Stimulated activated CD4-positive, alpha-beta T cell treated with anti-CD3 and anti-CD28 coated beads, Interleukin-1b, Interleukin-23, amount 100 ng/mL, for 24 hours (primary cell): ENCODE measurements around the gene EIF2B2.

Source experiments
- DNase-seq, 4 experiments: peaks; one replicate each; pipeline ENCODE4 v3.0.0-alpha.2; 2020; ENCODE audit warnings: low read depth in 4 of 4, low spot score in 1 of 4

Gene EIF2B2

DNA sequence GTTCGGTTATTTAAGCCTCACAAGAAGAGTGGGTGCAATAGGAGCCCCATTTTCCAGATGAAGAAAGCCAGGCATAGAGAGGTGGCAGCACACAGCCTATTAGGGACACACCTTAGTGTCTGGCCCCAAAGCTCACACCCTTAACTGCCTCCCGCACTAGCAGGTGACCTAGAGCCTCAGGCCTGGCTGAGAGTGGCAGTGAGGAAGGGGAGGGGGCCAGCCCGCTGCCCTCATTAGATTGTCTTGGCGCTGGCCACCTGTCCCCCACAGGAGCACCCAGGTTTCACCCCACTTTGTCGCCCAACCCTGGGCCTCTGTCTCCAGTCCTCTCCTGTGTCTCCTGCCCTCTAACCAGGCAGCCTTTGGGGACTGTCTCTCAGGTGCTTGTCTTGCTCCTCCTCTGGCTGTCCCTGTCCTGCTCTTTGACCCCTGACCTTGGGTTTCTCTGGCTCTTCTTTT, 28.8 kb upstream of the EIF2B2 start:
- DNase-seq: no peak

DNA sequence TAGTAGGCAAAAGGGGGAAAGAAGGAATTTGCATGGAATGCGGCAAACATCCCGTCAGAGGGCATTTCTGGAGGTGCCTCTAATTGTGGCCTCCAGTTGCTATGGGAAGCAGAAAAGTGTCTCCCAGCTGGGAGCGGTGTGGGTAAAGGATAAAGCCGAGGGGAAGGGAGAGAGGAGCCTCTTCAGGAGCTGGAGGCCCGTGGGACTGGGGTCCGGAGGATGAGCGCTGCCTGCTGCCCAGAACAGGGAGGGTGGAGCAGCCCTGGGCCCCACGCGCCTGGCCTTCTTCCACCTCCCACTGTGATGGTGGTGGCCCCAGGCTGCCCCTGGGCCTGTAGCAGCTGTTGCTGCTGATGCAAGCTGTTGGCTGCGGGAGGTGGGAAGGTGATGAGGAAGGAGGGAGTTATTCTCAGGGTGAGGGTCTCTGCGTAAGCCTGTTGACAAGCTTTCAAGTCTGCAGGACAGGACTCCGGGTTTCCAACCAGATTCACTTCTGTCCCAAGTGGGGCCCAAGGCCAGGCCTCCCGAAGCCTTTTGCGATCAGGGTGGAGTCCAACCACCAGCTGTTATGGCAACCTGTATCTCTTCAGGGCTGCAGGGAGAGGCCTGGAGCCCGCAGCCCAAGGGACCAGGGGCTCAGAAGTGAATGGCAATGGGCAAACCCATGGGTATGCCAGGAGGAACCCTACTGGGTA, 28.2 kb upstream of the EIF2B2 start:
- no peak for DNase-seq

DNA sequence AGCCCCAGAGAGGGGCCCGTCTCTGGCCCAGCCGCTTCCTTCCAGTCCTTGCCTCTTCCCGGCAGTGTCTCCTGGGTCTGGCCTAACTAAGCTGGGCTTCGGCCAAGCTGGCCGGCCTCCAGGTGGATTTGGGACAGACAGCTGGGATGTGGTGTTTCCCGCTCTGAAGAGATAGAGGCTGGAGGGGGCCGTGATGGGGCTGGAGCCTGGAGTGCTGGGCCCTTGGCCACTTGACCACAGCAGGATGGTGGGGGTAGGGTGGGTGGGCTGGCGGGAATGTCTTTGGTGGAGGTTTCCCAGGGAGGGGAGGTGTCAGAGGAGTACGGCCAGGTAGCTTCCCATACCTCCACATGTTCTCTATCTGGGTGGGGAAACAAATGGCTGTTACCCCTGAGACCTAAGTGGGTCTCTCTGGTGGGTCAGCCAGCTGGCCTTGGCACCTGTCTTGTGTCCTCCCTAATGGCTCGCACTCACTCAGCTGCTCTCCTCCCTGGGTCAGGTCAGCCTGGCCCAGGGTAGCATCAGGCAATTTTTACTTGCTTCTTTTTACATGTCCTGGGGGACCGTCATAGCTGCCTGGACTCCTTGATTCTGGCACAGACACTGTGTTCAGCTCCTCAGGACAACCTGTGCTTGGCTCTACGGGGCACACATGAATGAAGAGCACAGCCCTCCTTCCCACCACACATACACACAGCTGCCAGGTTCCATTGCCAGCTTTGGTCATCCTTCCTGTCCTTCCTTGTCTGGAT, 27.5 kb upstream of the EIF2B2 start:
- no peak for DNase-seq

DNA sequence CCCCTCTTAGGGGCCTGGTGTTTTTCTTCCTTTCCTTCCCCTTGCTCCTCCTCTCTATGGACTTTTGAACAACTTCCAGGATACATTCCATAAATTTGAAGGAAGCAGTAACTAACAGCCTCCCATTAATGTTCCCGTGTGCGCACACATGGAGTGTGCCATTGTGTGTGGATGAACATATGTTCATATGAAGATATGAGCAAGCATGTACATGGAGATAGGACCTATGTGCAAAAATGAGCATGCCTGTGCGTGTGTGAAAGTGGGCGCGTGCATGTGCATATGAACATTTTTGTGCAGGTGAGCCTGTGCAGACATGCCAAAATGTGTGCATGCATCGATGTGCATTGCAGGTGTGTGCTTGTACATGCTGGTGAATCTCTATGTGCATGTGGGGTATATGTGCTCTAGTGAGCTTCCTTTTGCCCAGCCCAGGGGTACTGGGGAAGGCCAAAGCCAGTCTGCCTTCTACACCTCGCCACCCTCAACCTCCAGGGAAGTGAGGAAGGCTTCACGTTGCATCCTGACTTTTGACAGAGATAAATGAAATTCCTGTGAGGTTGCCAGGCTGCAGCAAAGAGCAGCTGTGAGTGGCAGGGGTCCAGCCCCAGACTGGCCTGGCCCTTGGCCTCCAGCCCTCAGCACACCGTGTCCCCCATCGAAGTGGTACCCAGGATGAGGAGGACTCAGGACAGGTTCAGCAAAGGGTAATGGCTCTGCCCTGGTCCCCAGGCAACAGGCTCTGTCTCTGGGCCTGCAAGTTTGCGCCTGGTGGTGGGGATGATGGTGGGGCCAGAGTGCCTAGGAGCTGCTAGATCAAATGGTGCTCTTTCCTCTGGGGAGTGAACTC, 26.2 kb upstream of the EIF2B2 start:
- DNase-seq: no peak

DNA sequence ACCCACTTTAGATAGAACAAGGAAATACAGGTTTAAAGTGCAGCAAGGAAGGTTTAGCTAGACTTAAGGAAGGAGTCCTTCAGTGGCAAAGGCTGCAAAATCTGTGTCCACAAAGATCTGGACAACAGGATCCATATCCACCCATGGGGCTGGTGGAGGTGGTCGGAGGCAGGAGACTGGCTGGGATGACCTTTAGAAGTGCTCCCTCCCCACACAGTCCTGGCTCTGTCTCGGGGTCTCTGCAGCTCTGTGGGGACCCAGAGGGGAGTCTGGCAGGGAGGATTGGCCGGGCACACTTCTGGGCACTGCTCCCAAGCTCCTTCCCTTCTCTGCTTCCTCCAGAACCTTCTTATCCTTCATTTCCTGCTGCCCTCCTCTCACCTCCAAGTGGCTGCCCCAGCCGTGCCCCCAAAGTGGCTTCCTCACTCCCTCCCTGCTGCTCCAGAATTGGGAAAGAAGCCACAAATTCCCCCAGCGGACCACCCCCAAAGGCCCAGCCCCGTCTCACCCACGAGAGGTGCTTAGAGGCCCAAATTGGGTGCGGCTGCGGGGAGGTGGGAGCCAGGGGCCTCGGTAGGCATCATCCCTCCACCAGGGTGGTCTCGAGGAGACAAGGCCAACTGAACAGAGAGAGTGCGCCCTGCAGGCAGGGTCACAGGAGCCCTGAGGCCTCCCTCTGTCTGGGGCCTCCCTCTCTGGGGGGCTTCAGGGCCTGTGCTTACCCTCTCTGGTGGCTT, 25.4 kb upstream of the EIF2B2 start:
- no peak for DNase-seq

DNA sequence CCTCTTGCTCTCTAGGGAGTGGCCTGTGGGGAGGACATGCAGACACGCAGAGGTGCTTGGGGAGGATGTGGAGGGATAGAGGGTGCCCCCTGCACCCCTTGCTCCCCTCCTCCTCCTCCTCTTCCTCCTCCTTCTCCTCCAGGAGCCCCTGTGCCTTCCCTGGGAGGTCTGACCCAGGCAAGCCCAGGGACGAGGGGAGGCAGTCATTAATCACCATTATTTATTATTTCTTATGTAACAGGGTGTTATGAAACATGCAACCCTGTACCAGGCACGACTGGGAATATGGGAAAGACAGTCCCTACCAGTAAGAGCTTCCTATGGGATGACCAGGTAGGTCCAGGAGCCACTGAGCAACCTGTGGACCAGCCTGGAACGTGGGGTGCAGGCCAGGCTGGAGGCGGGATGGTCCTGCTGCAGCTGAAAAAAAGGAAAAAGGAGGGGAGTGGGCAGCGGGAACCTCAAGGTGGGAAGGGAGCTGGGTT, 24.8 kb upstream of the EIF2B2 start:
- DNase-seq: no peak

DNA sequence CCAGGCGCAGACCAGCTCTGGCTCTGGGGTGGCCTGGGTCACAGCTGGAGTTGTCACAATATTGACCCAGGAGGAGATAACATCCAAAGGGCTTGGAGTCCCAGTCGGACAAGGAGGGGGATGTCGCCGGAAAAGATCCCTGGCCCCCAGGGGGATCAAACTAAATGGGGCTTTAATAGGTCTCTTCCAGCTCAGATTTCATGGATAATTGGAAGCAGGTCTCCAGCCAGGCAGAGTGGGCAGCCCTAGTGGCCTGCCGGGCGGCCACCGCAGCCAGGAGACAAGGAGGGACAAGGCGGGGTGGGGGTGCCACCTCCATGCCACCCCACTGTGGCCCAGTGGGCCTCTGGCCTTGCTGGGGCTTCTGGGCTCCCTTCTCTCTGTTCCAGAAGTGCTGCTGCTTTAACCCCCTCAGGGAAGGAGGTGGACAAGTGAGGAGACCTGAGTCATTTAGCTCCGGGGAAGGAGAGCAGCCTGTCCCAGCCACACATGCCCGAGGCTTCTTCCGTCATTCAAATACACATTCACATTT, 24.2 kb upstream of the EIF2B2 start:
- DNase-seq: no peak

DNA sequence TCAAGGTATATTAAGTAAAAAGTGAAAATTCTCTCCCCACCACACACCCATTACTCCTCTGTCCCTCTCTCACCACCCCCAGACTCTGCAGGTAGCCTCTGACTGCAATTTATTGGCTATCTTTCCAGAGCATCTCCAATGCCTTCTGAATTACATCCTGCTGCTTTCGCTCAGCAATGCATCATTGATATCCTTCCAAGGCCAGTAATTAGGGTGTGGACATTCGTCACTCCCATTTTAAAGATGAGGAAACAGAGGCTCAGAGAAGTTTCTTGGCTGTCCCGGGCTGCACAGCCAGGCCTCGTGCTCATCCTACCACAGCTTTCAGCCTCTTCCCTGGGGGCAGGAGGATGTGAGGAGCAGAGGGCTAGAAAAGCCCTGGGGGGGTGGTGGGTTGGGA, 23.7 kb upstream of the EIF2B2 start:
- DNase-seq: no peak

DNA sequence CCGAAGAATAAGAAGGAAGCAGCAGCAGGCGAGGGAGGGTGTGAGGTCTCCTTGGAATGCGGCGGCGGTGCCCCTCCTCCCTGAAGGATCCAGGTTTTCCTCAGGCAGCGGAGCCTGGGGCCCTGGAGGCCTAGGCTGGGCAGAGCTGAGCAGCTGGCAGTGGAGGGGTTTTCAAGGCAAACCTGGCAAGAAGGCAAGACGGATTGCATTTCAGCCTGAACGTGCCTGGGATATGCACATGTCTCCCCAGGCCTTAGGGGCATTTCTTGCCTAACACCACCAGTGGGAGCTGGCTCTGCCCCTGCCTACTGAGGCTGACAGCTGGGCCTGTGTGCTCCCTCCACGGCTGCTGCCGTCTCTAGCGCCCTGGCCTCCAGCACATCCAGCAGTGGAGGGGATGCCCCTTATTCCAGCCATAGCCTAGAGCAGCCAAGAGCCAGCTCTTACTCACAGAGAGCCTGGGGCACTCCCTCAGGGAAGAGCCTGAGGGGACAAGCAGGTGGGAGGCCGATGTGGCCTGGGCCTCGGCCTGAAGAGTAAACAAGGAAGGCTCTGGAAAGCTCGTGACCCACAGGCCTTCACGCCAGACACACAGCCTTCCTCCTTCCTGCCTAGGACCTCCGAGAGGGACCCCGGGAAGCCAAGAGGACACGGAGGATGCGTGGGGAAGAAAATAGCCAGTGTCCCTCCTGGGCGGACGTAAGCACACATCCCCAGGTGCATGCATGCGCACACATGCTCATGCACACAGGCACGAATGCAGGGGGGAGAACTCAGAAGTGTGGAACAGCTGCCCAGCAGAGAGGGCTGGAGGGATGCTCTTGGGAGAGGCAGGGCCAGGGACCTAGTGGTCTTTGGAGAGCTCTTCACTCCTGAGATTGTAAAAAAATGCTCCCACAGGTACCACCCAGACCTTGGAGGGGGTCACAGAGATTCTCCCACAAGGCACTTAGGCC, 23.0 kb upstream of the EIF2B2 start:
- DNase-seq: no peak

DNA sequence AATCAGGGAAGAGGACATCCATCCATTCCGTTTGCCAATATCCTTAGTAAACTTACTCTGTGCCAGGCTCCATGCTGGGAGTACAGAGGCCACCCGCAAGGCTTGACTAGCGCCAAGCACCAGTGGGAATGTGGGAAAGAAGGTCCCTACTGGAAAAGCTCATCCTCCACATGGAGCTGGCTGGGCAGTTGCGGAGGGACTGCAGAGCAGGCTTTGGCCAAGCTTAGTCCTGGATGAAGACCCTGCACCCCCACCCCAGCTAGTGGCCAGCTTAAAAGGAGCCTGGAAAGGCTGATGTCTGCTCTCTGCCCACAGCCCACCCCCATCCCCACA, 22.4 kb upstream of the EIF2B2 start:
- no peak for DNase-seq

DNA sequence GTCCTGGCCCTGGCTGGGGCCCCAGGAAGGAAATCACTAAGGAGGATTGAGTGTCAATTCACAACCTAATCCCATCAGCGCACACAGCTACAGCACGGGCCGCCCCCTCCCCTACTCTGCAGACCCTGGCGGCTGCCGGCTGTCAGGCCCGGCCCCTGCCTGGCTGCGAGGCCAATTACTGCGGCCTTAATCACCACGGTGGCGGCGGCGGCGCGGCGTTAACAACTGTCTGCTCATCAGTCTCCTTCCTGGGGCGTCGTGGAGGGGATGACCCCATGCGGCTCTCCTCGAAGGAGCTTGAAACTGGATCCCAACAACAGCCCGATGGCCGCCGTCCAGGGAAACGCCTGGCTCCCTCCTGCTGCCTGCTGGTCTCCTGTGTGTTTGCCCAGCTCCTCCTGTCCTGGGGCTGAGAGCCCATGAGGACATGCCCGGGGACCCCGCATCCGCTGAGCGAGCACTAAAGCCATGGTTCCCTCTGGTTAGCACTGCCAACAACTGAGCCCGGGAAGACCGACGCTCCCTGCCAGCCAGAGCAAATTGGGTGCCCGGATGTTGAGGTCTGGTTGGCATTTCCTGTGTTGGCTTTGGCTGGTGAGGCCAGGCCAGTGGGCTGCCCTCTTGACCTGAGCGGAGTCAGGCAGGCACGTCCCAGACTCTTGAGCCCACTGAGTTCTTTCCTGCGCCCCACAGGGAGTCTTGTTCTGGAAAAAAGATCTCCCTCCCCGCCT, 21.8 kb upstream of the EIF2B2 start:
- no peak for DNase-seq

DNA sequence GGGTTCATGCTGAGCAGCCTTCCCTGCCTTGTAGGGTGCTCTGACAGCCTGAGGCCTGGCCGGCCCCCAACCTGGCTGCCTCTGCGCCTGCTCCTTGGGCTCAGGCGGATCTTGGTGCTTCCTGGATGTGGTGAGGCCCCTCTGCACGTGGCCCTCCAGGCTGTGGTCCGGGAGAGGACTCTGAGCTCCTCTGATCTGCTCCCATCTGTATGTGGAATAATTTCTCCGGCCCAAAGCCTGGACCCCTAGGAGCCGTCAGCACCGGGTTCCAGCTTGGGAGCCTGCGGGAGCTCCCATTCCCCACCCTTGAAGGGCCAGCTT, 21.3 kb upstream of the EIF2B2 start:
- no peak for DNase-seq

DNA sequence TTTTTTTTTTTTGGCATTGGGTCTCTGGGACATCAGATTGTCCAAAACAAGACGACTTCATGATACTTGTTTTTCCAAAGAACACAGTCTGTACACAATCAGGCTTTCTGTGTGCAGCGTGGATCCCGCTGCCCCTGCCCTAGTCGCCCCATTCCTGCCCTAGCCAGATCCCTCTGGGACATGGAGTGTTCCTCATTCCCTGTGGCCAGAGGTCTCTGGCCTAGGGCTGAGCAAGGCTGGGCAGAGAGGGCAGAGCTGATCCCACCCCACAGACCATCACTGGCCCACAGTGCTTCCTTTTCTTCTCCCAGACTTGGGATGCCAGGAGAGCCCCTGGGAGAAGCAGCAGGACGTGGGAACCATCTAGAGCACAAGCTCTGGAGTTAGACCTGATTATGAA, 20.9 kb upstream of the EIF2B2 start:
- no peak for DNase-seq

DNA sequence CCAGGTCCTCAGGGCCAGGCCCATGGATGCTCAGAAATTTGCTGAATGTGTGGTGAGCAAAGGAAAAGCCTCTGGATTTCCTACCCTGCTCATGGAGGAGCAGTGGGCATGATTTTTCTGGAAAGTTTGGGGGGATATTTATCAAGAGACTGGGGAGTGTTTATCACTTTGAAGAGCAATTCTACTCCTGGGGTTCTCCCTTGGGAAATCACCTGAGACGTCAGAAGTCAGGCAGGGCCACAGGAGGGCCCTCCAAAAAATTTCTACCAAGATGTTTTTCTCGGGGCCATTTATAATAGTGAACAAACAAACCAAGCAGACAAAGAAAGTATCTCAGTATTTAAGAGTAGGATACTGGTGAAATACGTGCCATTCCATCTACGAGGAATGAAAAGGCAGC, 20.1 kb upstream of the EIF2B2 start:
- no peak for DNase-seq

DNA sequence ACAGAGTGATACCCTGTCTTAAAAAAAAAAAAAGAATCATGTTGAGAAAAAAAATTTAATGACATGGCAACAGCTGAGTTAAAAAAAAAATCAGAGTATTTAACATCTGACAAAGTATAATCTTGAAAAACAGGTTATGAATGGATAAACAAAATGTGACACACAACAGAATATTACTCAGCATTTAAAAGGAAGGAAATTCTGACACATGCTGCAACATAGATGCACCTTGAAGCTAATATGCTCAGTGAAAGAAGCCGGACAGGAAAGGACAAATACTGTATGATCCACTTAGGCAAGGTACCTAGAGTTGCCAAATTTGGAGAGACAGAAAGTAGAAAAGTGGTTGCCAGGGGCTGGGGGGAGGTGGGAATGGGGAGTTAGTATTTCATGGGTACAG, 19.4 kb upstream of the EIF2B2 start:
- DNase-seq: no peak

DNA sequence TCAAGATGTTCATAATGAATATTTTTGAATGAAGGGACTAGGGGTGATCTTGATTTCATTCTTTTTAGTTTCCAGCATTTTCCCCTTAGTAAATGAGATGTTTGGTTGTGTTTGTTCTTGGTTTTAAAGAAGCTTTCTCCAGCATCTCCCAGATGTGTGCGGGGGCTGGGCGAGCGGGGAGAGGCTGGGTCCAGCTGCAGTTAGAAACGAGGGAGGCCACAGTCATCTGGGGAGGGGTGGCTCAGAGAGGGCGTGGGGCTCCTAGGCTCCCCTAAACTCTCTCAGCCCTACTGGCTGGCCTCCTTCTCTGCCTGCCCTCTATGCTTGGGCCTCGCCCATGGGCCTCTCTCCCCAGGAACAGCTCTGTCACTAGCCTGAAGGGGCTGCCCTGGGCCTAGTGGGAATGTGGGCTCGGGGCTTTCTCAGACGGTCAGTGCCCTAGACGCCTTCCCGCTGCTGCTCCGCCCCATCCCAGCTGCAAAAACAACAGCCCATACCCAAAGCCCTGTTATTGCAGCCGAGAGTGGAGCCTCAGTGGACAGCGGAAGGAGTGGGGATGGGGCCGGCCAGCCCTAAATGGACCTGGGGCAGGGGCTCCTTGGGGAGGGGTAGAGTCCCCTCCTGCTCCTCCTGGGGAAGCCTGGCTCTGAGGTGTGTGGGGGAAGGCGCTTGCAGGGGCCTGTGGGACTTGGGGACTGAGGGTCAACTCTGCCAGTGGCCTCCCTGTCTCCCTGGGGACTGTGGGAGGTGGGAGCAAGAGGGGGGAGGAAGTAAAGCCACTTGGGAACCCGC, 18.3 kb upstream of the EIF2B2 start:
- DNase-seq: no peak

DNA sequence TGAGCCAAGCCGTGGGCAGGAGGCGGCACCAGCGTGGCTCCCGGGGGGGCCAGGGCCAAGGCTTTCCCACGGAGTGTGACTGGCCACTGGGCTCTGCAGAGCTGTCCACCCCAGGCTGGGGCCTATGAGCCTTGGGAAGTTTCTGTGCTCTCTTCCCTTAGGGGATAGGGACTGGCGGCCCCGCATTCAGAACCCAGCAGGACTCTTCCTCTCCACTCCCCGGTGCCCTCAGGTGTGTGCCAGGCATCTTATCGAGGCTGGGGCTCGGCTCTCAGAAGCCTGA, 17.8 kb upstream of the EIF2B2 start:
- no peak for DNase-seq

DNA sequence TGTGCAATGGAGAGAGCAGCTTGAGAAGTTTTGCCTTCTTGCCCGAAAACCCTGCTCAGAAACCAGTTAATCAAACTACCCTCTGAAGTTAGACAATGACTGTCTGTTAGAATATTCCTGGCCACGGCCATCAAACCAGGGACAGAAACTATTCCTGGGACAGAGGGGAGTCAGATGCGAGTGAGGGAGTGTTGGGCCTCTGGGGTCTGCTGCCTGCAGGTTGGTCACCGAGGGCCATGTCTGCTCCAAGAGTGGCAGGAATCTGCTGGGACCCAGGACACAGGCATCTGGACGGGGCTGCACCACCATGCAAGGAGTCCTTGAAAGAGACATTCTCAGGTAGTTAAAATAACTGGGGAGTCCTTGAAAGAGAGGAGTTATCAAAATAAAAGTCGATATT, 16.9 kb upstream of the EIF2B2 start:
- DNase-seq: no peak

DNA sequence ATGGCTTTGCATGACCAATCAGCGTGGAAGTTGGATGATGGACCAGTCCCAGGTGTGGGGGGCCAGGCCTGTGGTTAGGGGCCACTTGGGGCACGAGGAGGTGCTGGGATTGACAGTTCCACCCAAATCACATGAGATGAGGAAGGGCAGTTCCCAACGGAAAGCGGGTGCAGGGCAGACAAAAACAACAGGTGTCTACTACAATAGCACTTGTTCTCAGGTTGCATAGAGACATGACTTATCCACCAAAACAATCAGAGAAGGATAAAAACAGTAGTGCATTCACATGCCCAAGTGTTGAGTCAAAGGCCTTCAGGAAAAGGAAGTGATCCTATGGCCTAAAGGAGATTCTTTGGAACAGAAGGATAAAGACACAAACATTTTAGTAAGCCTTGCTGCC, 14.6 kb upstream of the EIF2B2 start:
- DNase-seq: no peak
